SIG-M5 treated with dmso at 0.1 percent for 504 hours (cell line): ENCODE measurements around the gene ABCD1.

ENCODE experiments used
- DNase-seq: peaks from one replicate; lab custom pipeline; 2025; ENCODE audit not compliant: unreplicated experiment; lab: John Stamatoyannopoulos, UW

The ABCD1 gene

GRCh38 chrX:153771415-153772315, 47.0 kb downstream of the ABCD1 start:
- DNase-seq = no peak

GRCh38 chrX:153772316-153773217, 47.9 kb downstream of the ABCD1 start:
- no peak for DNase-seq

GRCh38 chrX:153773218-153773611, 48.6 kb downstream of the ABCD1 start:
- DNase-seq = no peak

GRCh38 chrX:153773741-153774575, 49.3 kb downstream of the ABCD1 start:
- no peak for DNase-seq

GRCh38 chrX:153774576-153775292, 50.1 kb downstream of the ABCD1 start:
- no peak for DNase-seq

- no peak for DNase-seq
These were observed 50.9 kb downstream of the ABCD1 start for GRCh38 chrX:153775293-153776119.

GRCh38 chrX:153776120-153776599, 51.5 kb downstream of the ABCD1 start:
- DNase-seq = no peak

GRCh38 chrX:153776611-153777045, 52.0 kb downstream of the ABCD1 start:
- DNase-seq = no peak

- DNase-seq = no peak
These were observed 52.8 kb downstream of the ABCD1 start for GRCh38 chrX:153777261-153778090.

- no peak for DNase-seq
These were observed 53.5 kb downstream of the ABCD1 start for GRCh38 chrX:153778181-153778580.

GRCh38 chrX:153778684-153779101, 54.0 kb downstream of the ABCD1 start:
- no peak for DNase-seq

GRCh38 chrX:153779891-153780677, 55.4 kb downstream of the ABCD1 start:
- no peak for DNase-seq

- DNase-seq = no peak
These were observed 56.2 kb downstream of the ABCD1 start, which contains the start of gene SRPK3 for GRCh38 chrX:153780678-153781427. SRPK3 (plus strand) TSS chrX:153781041; CDS start chrX:153781087, 46 bp downstream.

GRCh38 chrX:153781428-153782047, 56.9 kb downstream of the ABCD1 start:
- DNase-seq = no peak

- DNase-seq = no peak
These were observed 57.7 kb downstream of the ABCD1 start for GRCh38 chrX:153782313-153782712.

- DNase-seq = no peak
These were observed 58.2 kb downstream of the ABCD1 start for GRCh38 chrX:153782871-153783270.
